BJ (cell line): ENCODE results near the gene AMOTL1. TPM values are rescaled to one million over a fixed set of nuclear protein-coding genes. Genes with fewer than 3 reads are reported as not detected.

ENCODE experiments used
- CTCF ChIA-PET: fragments of 350-600 bp; formaldehyde crosslinking; extraction: SDS; loops from one replicate; lab custom pipeline; 2021; ENCODE audit warnings: antibody characterized with exemption, inconsistent platforms; lab: Yijun Ruan, JAX
- POLR2A ChIA-PET: fragments of 300-600 bp; sonication (Branson Sonifier 250); formaldehyde crosslinking; extraction: SDS; loops from one replicate; lab custom pipeline; 2021; ENCODE audit warnings: antibody characterized with exemption; lab: Charles Lee
- DNase-seq: peaks from one replicate; pipeline ENCODE4 v3.0.0-alpha.2; 2011; ENCODE audit warnings: low read depth
- H3K27me3 ChIP-seq: 2 replicates; pipeline ENCODE4 v1.6.0; 2011; ENCODE audit warnings: low read length; ENCODE audit not compliant: control insufficient read depth, insufficient read depth
- H3K36me3 ChIP-seq: 2 replicates; pipeline ENCODE4 v1.5.1; 2011; ENCODE audit warnings: low read length; ENCODE audit not compliant: control insufficient read depth, insufficient read depth
- H3K4me3 ChIP-seq: 2 replicates; pipeline ENCODE4 v1.5.1; 2011; ENCODE audit warnings: low read depth, mild to moderate bottlenecking, control low read depth, low read length
- CTCF ChIP-seq: IDR thresholded peaks from 2 replicates; pipeline ENCODE4 v1.5.1; 2011; ENCODE audit warnings: low read depth, mild to moderate bottlenecking, control low read depth, inconsistent platforms, low read length, moderate library complexity; ENCODE audit not compliant: insufficient read depth
- polyA plus RNA-seq: library from polyadenylated mRNA; depleted of rRNA; stranded (reverse); fragments of >200 nt; gene quantifications from 2 replicates; pipeline ENCODE4 v1.2.3, GENCODE V29; 2011

Gene AMOTL1
- polyA plus RNA-seq, 1 experiment: 25.5 TPM

DNA sequence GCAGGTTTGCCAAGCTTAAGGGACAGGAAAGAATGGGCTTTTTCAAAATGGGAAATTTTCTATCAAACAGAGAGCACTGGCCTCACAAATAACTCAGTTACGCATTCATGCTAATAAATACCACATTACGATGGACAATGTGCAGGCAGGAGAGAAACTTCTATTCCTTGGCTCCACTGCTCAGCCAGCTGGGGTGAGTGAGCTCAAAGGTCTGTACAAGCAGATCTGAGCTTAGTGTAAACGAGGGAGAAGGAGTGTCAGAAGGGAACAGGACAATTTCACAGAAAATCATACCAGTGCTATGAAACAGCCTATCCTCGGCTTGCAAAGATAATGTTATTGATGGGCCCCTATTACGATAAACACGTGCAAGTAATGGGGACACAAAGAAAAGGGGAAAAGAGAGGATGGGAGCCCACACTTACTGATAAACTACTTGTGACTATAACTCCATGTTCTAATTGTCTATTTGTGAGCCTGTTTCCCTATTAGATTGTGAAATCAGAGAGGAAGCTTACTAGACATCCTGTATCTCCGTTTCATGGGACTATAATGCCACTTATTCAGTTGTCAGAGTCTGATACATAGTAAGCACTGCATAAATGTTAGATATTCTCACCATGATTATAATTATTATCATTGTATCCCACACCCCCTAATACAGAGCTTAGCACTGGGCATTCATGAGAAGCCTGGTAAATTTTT, 46.3 kb downstream of the AMOTL1 start:
- Histone ChIP-seq H3K36me3 (peaks cover 1% of the 10 kb centered on the region; the same call in 1 of the 2 replicates), H3K27me3 (no peaks in the 10 kb centered on the region), H3K4me3 (no peak overlapping the region)
- no peak for DNase-seq
- ChIA-PET CTCF (interaction anchor here (1.5 kb wide), 1 partner anchor 84 kb away, joined by 5 read pairs; no protein-coding TSS in a partner anchor), POLR2A (no interaction called here)
- no peak for TF ChIP-seq CTCF

GRCh38 chr11:94815705-94816344, 47.7 kb downstream of the AMOTL1 start:
- H3K27me3 ChIP-seq: no peaks in the 10 kb centered on the region
- DNase-seq: no peak
- H3K4me3 ChIP-seq: no peak overlapping the region
- CTCF ChIA-PET: no interaction called here
- peaks cover 3% of the 10 kb centered on the region; the same call in 1 of the 2 replicates for H3K36me3 ChIP-seq
- POLR2A ChIA-PET: no interaction called here
- TF ChIP-seq CTCF: no peak

GRCh38 chr11:94820480-94820879, 52.3 kb downstream of the AMOTL1 start:
- CTCF ChIA-PET: interaction anchor here (1.3 kb wide), 1 partner anchor 9 kb away, joined by 3 read pairs; no protein-coding TSS in a partner anchor
- no peak for TF ChIP-seq CTCF
- no peak for DNase-seq
- Histone ChIP-seq H3K27me3 (no peaks in the 10 kb centered on the region), H3K4me3 (no peak overlapping the region), H3K36me3 (peaks cover 11% of the 10 kb centered on the region)
- POLR2A ChIA-PET: no interaction called here

- no peaks in the 10 kb centered on the region for H3K27me3 ChIP-seq
- TF ChIP-seq CTCF: no peak
- no peak for DNase-seq
- peaks cover 12% of the 10 kb centered on the region for H3K36me3 ChIP-seq
- ChIA-PET CTCF (interaction anchor here (1.3 kb wide), 1 partner anchor 10 kb away, joined by 3 read pairs; no protein-coding TSS in a partner anchor), POLR2A (no interaction called here)
- no peak overlapping the region for H3K4me3 ChIP-seq
Observed at GRCh38 chr11:94821439-94821838, 53.3 kb downstream of the AMOTL1 start.

- Histone ChIP-seq H3K27me3 (no peaks in the 10 kb centered on the region), H3K36me3 (peaks cover 13% of the 10 kb centered on the region), H3K4me3 (no peak overlapping the region)
- CTCF ChIA-PET: no interaction called here
- TF ChIP-seq CTCF: no peak
- no peak for DNase-seq
- POLR2A ChIA-PET: no interaction called here
Observed at GRCh38 chr11:94822080-94822479, 53.9 kb downstream of the AMOTL1 start.
